Measurements from ENCODE around the gene FBXO5.
A peak's percentile ranks its signal among the peaks of the same experiment; 100 is the strongest.
"Not testable (repeated sequence)": the region's sequence is repeated elsewhere in the genome, so short reads cannot be mapped to it uniquely, and the experiment has no call there.

FBXO5 gene, protein sequence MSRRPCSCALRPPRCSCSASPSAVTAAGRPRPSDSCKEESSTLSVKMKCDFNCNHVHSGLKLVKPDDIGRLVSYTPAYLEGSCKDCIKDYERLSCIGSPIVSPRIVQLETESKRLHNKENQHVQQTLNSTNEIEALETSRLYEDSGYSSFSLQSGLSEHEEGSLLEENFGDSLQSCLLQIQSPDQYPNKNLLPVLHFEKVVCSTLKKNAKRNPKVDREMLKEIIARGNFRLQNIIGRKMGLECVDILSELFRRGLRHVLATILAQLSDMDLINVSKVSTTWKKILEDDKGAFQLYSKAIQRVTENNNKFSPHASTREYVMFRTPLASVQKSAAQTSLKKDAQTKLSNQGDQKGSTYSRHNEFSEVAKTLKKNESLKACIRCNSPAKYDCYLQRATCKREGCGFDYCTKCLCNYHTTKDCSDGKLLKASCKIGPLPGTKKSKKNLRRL

DNA sequence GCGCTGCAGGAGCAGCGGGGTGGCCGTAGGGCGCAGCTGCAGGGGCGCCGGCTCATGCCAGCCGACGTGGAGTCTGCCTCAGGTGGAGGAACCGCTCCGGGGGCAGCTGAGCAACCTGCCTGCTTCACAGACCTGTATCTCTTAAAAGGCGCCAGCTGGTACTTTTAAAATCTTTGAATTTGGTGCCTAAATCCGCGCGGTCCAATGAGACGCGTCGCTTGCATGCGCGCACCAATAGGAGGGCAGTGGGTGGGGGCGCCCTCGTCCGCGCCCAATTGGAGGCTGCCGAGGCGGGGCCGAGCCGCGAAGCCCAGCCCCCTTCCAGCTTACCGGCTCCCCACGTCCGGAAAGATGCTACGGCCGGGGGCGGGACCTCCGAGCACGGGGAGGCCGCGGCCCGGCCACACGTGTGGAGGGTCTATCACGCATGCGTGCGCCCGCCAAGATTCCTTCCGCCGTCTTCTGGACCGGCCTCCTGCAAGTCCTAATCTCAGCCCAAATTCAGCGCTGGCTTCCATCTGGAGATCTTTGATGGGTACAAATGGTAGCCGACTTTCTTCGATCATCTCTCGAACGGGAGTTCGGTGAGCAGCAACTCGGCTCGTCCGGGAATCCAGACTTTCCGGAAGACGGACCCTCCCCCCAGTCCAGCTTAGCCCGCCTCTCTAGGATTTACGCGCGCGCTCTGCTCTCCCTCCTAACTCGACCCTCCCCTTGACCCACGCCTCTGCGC, at the start of gene FBXO5:
FBXO5 (minus strand) TSS at position 138 of the 733 bp plus-strand sequence; CDS start at position 56, 82 bp downstream.
- peak; percentile 95 to 96 for DNase-seq (ENCODE audit: low read depth in 2 of 2)

DNA sequence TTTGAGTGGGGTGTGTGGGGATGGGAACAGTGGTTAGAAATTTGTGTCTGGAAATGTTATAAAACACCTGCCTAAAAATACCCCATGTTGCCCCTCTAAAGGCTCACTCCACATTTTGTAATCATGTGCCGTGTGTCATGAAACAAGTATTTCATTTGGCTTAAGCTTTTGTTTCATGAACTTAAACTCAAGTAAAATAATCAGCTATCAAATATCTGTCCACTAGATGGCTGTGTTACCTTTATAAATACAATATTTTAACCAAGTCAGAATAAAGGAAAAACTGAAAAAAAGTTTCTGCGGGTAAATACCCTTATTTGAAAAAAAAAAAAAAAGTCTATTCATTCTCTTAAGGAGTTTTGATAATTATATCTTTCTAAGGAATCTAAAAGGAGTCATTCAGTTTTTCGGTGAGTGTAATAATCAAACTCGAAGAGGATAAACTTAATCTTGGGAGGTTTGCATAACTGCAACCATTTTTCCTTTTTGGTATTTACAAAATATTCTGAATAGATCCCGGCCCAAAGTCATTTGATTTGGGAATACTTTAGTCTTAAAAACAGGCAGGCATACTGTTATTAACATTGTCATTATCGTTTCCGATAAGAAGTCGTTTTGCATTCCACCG, 49.5 kb upstream of the FBXO5 start:
- DNase-seq (ENCODE audit: low read depth in 2 of 2): peak in 1 of 2 experiments; percentile 40

DNA sequence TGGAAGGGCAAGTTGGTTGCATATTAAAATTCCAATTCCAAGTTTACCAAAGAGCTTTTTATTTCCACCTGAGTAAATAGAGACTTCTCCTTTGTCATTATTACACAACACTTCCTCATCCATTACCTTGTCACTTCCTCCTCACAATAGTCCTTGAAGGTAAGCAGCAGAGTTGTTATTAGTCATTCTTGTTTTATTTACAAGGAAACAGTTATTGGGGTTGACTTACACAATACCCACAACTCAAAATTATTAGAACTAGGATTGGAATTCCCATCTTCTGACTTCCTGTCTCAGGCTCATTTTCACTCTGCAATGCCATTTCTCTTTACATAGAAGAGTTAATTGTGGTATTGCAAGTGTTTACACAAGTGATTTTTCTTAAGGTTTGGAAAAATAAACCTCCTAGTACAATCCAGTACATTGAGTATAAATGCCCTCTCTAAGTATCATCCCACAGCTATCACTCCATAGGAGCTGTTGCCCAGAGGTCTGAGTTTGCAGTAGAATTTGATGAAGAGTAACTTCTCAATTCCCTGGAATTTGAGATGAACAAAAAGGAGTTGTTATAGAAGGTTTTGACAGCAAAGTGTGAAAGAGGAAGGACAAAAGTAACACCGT, 48.6 kb upstream of the FBXO5 start:
- no peak for DNase-seq (ENCODE audit: low read depth in 2 of 2)

DNA sequence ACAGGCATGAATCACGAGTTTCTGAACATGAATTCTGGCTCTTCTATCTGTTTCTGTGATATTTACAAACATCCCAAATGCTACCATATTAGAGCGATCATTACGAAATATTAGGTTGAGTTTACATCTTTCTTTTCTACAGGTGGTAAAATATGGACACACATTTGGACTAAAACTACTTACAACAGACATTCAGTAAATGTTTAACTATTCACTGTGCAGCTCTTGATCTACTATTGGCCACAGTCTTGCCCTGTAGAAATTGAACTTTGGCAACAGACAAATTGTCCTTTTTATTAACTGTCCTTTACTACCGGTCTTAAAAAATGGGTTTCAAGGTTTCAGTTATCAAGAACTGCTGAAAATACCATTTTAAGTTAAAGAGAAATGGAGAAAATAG, 46.1 kb upstream of the FBXO5 start:
- DNase-seq (ENCODE audit: low read depth in 2 of 2): no peak

DNA sequence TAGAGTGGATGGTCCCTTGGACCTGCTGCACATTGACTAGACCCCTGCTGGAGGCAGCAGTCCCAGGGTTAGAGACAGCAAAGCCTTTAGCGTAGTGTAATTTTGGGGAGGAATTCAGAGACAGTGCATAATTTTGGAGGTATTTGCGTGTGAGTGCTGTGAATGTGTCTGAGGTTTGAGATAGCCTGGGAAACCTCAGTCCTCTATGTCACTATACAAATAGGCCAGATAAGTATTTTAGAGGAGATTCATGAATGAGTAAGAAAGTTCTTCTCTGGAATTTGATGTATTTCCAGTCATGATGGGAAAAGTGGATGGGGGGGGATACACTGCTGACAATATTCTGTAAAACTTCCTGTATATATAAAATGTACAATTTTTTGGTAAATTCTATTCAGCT, 45.4 kb upstream of the FBXO5 start:
- DNase-seq (ENCODE audit: low read depth in 2 of 2): no peak

DNA sequence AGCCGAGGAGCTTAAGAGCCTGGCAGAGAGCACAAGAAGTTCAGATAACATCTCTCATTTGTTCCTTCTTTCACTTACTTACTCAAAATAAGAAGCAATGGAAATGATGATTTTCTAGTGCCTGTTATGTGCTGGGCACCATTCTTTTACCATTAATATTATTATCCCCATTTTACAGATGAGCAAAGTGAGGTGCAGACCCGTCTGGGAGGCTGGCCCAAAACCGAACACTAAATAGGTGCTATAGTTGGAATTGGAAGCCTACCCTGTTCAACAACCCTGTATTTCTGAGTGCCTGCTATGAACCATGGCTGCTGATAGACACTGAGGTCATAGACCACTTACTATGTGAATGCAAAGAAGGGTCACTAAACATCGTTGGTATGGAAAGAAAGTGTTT, 44.6 kb upstream of the FBXO5 start:
- no peak for DNase-seq (ENCODE audit: low read depth in 2 of 2)

DNA sequence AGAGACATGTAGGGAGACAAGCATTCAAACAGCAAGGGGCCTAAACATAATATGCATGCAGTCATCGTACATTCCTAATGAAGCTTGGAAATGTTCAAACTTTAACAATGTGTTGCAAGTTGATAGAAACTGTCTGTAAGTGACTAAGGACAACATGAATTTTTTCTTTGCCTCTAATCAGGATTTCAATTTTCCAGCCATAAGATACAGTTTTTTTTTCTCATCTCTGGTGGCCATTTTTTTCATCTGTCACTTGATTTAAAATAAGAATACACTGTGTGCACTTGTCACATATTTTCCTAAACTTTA, 41.8 kb upstream of the FBXO5 start:
- DNase-seq (ENCODE audit: low read depth in 2 of 2): no peak

DNA sequence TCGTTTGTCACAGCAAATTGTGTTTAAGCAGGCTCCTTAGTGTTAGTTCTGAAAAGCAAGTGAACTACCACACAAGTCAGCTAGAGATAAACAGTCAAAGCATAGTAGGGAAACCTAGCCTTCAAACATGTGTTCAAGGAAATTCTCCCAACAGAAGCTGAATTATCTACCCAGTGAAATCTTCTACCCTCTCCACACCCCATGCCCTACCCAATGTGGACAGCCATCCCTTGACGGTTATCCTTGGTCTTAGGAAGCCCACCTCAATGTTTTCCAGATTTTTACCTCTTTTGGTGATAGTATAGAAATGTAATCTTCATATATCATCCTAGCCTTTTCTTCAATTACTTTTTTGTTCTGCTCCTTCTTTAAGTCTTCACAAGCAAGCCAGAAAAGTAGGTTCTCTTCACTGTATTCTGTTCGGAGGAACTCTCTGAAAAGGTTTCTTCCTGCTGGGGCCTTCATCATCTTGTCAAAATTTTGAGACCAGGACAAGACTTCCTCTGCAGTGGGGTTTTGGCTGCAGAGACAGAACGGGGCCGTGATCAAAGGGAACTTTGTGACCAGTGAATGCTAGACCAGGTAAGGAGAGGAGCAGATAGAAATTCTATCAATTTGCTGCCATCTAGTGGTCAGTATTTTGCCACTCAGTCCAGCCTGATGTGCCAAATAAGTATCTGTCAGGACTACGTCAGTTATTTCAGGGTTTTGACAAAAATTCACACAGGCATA, 41.3 kb upstream of the FBXO5 start:
- no peak for DNase-seq (ENCODE audit: low read depth in 2 of 2)

DNA sequence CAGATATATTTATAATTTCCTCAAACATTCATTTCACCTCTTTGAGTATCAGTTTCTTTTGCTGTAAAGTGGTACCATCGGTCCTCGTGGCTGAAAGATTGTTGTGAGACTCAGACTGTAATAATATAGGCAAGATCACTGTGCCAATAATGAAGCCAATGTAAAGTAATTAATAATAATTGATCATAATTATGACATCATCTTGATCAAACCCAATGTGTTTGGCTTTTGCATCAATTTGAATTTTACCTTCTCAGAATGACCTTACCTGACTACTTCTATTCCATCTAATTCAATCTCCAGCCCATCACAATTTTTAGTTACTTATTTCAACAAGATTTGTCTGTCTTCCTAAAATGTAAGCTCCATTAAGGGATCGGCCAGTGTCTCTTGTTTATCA, 35.5 kb upstream of the FBXO5 start:
- no peak for DNase-seq (ENCODE audit: low read depth in 2 of 2)

DNA sequence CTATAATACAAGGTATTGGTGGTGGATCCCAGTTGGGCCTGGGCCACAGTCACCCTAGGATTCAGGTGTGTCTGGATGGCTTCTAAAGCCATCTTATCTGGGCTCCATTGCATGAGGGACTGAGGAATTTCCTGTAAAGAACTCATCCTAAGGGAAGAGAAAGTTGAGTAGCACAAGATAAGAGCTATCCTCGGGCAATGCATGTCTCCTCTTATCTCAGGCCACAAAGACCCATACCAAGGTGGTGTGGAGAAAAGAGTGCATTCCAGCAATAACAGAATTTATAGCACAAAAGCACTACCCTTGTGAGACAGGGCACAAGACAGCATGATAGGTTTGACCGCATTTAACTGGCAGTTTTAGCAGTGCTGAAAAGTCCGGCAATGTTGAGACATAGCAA, 34.0 kb upstream of the FBXO5 start:
- DNase-seq (ENCODE audit: low read depth in 2 of 2): no peak

DNA sequence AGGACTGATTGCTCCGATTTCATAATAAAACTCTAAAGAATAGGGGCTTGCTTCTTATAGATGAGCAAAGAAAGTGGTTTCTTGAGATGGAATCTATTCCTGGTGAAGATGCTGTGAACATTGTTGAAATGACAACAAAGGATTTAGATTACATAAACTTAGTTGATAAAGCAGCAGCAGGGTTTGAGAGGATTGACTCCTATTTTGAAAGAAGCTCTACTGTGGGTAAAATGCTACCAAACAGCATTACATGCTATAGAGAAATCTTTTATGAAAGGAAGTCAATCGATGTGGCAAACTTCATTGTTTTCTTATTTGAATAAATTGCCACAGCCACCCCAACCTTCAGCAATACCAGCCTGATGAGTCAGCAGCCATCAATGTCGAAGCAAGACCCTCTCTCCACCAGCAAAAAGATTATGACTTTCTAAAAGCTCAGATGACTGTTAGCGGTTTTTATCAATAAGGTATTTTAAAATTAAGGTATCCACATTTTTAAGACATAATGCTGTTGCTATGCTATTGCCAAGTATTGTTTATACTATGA, 32.3 kb upstream of the FBXO5 start:
- DNase-seq (ENCODE audit: low read depth in 2 of 2): no peak

DNA sequence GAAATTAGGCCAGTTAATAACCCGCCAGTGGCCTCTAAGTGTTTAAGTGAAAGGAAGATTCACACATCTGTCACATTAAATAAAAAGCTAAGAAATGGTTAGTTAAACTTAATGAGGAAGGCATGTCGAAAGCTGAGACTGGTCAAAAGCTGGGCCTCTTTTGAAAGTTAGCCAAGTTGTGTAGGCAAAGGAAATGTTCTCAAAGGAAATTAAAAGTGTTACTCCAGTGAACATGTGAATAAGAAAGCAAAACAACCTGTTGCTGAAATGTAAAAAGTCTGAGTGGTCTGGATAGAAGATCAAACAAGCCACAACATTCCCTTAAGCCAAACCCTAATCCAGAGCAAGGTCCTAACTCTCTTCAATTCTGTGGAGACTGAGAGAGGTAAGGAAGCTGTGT, 30.6 kb upstream of the FBXO5 start:
- DNase-seq (ENCODE audit: low read depth in 2 of 2): no peak

DNA sequence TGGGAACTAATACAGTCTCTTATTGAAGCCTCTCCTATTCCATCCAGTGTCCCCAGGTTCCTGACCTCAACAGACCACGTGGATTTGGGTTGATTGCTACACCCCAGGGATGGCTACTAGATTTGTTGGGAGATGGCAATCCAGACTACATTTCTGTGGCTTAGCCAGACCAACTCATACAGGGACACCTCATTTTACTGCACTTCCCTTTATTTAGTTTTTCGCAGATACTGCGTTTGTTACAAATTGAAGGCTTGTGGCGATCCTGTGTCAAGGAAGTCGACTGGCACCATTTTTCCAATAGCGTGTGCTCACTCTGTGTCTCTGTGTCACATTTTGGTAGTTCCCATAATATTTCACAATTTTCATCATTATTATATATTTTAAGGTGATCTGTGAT, 30.0 kb upstream of the FBXO5 start:
- no peak for DNase-seq (ENCODE audit: low read depth in 2 of 2)

DNA sequence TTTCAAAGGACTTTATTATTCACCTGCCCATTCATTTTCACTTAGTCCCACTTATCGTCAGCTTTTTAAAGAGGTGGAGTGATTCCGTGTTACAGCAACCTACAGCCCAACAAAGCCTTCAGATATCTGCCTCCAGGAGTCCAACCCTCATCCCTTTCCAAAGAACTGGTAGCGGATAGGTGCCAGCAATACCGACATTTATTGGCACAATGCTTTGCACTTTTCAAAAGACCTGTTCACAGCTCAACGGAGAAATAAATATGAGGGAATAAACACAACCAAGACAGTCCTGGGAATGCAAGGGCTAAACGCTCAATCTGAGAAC, 20.5 kb upstream of the FBXO5 start:
- DNase-seq (ENCODE audit: low read depth in 2 of 2): no peak

DNA sequence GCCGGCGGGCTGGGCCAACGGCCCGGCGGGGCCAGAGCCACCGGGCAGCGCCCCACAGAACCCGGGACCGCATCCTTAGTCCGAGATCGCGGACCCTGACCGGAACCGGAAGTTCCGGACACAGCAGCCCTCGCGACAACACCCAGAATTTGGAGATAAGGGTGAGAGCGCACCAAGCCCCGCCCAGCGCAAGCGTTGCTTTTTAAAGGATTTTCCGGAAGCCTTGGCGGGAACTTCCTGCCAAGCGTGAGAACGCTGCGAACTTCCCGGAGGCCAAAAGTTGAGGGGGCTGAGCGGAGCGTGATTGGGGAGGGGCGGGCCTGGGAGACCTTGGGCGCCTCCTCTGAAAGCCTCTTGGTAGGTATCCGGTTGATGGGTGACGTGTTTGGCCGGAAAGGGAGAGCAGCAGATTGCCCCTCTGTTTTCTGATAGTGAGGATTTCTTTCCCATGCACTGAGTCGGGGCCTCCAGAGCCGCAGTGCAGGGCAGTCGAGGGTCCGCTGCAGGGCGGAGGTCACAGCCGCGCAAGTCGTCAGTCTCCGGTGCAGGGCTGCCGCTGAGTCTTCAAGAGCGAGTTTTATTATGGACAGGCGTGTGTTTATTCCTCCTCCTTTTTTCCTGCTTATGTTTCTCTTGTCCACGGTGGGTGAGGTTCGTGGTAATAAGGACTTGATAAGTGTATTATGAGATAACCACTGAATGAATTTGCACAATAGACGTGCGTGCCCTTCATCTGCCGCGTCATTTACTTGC, 19.9 kb upstream of the FBXO5 start, which contains the start of gene MTRF1L:
MTRF1L (minus strand) TSS at position 97 of the 753 bp plus-strand sequence; CDS start at position 73, 24 bp downstream.
- peak; percentile 88 to 91 for DNase-seq (ENCODE audit: low read depth in 2 of 2)

DNA sequence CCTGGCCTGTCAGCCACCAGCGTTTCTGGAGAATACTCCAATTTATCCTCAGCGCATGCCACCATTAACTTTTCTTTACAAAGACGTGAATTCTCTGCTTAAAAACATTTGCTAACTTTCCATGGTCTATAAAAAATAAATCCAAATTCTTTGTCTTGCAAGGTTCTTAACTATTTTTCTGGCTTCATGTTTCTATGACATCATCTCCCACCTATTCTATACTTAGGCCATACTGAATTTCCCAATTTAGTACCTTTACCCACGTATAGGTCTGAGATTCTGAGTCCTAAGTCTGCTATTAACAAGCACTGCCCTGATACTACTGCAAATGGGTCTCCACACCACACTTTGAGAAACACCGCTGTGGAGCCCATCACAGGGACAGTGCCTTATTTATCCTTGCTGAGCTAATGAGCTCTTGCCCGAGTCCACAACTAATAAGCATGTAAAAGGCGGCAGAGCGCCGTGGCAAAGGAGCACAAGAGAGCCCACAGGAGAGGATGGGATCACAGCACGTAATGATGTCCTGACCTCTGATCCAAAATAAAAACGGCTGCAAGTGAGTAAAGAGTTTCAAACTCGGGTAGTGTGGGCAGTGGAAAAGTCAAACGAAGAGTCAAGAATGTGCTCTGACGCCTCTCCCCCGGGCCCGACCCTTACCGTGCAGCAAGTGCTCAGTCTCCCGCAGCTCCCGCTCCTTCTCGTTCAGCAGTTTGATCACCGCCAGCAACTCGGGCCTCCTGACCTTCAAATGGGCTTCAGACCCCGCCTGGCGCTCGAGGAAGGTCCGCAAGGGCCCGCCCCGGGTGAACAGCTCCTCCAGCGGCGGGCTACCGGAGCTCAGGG, 19.1 kb upstream of the FBXO5 start:
- no peak for DNase-seq (ENCODE audit: low read depth in 2 of 2)

DNA sequence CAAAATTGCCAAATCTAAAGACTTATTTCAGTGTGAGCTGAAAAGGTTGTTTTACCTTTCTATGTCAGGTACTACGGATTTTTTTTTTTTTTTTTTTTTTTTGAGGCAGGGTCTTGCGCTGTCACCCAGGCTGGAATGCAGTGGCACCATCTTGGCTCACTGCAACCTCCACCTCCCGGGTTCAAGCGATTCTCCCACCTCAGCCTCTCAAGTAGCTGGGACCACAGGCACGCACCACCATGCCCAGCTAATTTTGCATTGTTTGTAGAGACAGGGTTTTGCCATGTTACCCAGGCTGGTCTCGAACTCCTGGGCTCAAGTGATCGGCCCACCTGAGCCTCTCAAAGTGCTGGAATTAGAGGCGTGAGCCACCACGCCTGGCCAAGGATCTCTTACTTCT, 17.9 kb upstream of the FBXO5 start:
- DNase-seq (ENCODE audit: low read depth in 2 of 2): not testable (repeated sequence)

DNA sequence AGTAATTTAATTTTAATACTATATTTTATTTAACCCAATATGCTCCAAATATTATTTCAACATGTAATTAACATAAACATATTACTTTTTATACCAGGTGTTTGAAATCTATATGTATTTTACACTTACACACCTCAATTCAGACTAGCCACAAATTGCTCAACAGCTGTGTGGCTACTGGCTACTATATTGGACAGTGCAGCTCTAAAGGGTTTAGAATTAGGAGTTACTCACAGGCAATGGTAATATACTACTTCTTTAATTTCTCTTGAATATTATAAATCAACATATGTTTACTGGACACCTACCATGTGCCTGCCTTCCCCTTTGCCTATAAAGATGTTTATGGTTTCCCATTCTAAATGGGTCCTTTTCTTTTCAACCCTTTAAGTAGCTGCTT, 17.4 kb upstream of the FBXO5 start:
- DNase-seq (ENCODE audit: low read depth in 2 of 2): no peak

DNA sequence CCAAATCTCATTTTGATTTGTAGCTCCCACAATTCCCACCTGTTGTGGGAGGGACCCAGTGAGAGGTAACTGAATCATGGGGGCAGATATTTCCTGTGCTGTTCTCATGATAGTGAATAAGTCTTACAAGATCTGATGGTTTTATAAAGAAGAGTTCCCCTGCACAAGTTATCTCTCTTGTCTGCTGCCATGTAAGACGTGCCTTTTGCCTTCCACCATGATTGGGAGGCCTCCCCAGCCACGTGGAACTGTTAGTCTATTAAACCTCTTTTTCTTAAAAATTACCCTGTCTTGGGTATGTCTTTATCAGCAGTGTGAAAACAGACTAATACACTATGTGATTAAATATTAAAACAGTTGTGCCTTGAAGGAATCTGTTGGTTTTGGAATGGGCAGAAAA, 16.7 kb upstream of the FBXO5 start:
- not testable (repeated sequence) for DNase-seq (ENCODE audit: low read depth in 2 of 2)

DNA sequence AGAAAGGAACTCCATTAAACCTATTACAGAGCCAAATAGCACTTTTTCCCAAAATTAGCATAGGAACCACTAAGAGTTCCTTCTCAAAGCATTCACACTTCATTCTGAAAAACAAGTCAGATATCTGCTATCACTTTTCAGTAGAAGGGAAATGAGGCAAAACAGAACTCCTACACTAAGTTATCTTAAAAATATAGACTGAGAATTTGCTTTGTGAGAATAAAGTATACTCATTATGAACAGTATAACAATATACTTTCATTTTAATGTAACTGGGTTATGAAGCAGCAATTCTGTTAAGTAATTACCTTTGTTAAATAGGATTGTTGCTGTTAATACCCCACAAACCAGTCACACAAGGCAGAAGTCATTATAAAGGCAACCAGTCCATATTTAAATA, 11.0 kb upstream of the FBXO5 start:
- no peak for DNase-seq (ENCODE audit: low read depth in 2 of 2)

All from fibroblast of skin of left biceps (primary cell).